ENCODE results near the gene VSIG8.

DNA sequence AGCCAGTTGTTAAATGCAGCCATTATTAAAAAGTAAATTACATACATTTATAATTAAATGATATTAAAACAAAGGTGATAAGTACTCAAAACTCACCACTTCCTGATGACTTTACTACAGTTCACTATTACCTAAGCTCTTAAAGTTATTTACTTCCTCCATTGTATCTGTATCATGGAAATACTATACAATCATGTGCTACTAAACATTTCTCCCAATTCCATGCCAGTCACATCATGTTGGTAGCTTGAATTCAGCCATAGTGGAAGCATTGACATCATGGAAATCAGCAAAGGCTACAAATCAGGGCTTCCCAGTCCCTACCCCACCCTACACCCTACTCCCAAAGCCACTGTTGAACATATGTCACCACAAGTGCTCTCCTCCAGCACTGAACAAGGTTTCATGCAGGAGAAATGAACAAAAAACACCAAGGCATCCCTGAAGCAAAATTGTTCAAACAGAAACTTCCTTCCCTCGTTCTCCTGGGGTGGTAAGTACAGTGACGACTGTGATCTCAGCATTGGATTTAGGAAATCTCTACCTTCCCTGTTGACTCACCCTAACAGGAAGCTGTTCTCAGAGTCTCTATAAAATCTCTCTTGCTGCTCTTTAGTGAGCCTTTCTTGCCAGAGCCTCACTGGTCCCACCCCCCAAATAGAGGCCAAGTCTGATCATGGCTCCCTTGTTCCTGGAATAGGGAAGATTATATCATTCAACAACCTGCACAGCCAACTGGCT is 12.7 kb downstream of the VSIG8 start:
- TF ChIP-seq, protein P1, sequence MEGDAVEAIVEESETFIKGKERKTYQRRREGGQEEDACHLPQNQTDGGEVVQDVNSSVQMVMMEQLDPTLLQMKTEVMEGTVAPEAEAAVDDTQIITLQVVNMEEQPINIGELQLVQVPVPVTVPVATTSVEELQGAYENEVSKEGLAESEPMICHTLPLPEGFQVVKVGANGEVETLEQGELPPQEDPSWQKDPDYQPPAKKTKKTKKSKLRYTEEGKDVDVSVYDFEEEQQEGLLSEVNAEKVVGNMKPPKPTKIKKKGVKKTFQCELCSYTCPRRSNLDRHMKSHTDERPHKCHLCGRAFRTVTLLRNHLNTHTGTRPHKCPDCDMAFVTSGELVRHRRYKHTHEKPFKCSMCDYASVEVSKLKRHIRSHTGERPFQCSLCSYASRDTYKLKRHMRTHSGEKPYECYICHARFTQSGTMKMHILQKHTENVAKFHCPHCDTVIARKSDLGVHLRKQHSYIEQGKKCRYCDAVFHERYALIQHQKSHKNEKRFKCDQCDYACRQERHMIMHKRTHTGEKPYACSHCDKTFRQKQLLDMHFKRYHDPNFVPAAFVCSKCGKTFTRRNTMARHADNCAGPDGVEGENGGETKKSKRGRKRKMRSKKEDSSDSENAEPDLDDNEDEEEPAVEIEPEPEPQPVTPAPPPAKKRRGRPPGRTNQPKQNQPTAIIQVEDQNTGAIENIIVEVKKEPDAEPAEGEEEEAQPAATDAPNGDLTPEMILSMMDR (IDR thresholded peaks at IDR 0.05) = no peak
- no peak for TF ChIP-seq POLR2A (IDR thresholded peaks at IDR 0.05)
